Femur (tissue), 1 donor: Measurements from ENCODE around the gene CHD1.

Source experiments
- DNase-seq: peaks from one replicate; pipeline ENCODE4 v3.0.0-alpha.2; 2017

The CHD1 gene

DNA sequence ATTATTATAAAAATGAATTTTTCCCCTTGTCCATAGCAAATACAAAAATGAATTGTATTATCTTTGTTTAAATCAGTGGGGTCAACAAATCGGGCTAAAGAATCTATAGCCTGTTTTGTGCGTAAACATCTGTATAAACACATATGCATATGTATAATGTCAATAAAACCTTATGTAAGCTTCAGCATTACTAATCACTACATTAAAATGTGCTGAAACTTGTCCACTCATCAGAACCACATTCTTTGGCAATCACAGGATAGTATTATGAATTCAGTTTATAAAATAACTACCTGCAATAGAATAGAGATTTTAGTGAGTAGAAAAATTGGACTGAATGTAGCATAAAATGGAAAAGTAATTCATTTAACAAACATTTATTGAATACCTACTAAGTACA is 124.7 kb downstream of the CHD1 start:
- DNase-seq = no peak
